ENCODE measurements around the gene ACTN1.

The ACTN1 gene

DNA sequence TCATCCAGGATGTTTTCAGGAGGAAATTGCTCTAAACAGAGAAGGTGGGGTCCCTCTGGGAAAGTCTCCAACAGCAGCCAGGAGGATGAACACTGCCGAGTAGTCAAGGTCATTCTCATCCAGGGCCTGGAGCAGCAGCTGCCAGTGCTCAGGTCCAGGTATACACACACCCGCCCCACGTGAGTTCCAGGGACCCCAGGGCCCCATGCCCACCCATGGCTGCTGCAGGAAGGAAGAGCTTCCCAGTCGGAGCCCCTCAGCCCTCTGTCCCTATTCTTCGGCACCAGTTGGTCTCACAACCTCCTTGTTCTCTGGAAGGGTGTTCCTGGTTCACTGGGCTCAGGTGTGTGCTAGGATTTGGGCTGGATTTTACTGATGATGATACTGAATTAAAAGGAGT lies 72.7 kb downstream of the ACTN1 start:
- DNase-seq = no peak

DNA sequence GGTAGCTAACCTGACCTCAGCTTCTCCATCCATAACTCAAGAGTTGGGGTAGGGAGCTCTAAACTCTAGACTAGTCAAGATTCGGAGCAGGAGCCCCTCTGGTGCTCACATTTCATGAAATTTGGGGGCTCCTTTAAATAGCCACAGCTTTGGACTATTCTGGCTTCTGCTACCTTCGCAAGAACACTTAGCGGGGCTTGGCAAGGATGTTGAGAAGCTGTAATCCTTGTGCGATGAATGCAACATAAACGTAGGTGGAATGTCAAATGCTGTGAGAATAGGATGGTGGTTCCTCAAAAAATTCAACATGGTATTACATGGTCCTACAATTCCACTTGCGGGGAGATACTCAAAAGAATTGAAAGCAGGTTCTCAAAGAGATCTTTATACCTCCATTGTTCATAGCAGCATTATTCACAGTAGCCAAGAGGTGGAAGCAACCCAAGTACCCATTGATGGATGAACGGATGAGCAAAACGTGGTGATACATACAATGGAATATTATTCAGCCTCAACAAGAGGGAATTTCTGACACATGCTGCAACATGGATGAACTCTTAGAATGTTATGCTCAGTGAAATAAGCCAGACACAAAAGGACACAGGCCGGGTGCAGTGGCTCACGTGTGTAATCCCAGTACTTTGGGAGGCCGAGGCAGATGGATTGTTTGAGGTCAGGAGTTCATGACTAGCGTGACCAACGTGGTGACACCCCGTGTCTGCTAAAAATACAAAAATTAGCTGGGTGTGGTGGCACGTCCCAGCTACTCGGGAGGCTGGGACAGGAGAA lies 73.8 kb downstream of the ACTN1 start:
- no peak for DNase-seq

DNA sequence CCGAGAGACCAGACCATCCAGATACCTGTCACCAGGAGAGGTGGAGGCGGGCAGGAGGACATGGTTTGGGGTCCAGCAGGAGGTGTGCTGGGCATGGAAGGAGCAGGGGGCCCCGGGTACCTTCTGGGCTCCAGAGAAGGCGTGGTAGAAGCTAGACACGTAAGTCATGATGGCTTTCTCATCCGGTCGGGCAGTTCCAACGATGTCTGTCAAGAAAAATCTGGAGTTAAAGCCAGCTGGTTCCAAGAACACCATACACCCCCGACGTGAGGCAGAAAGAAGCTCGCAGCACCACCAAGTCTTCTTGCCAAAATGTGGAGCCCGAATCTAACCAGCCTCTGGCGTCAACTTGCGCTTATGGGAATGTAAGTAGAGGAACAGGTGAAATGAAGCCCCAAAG lies 76.7 kb downstream of the ACTN1 start:
- no peak for DNase-seq

DNA sequence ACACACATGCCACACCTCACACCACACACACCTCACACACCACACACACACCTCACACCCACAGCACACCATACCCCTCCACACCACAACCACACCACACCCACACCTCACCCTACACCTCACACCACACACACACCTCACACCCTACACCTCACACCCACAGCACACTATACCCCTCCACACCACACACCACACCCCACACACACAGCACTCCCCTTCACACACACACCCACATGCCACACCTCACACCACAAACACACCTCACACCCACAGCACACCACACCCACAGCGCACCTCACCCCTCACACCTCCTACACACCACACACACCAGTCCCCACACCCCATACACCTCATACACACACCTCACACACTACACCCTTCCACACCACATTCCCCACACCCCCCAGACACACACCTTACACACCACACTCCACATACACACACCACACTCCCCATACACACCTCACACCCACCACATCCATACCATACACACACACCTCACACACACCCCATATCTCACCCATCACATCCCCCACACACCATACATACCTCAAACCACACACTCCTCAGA lies 80.0 kb downstream of the ACTN1 start:
- DNase-seq = no peak

DNA sequence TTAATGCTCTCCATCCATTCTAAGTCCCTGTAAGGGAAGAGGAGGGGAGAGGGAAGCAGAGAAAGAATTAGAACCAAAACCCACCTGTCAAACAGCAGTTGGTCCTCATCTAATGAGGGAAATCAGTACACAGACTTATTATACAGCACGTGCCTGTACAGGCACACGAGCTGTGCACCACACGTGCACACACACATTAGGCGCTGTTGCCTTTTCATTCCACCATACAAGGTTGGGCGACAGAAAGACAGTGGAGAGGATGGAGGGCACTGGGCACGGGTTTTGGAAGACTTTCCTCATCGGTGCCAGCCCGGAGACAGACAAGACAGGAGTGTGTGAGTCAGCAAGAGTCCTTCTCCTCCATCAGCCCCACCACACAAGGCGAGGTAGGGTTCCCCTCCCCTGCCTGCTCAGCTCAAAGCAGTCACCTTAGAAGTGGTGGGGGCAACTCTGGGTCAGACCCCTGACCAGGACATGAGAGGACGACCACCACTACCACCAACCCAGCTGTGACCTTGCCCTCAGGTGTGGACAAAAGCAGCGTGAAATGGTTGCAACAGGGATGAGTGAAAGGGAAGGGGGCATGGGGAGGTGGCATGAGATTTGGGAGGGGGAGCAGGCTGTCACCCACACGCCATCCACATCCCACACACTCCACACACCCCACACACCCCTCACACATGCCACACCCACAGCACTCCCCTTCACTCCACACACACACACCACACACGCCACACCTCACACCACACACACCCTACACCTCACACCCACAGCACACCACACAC lies 80.7 kb downstream of the ACTN1 start:
- DNase-seq = no peak

DNA sequence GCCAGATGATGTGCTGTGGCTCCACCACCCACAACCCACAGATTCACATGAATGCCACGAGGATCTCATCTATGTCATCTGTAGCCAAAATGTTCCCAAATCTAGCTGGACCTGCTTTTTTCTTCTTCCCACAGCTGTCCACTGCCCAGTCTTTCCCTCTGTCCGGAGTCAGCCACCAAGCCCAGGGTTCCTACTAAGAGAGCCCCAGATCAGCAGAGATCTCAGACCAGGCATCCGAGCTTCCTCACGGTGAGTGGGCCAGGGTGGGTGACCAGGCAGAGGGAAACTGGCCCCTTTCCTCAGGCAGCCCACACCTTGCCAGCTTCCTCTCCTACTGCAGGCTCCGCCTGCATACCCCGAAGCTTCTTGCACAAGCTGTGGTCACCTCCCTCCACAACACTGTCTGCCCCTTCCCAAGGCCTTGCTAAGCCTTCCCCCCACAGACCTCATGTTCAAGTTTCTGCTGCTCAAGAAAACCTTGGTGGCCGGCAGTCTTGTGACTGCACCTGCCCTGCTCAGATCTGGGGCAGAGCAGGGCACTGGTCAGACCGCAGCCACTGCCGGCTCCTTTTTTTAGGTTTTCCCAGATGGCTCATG lies 81.4 kb downstream of the ACTN1 start:
- no peak for DNase-seq

DNA sequence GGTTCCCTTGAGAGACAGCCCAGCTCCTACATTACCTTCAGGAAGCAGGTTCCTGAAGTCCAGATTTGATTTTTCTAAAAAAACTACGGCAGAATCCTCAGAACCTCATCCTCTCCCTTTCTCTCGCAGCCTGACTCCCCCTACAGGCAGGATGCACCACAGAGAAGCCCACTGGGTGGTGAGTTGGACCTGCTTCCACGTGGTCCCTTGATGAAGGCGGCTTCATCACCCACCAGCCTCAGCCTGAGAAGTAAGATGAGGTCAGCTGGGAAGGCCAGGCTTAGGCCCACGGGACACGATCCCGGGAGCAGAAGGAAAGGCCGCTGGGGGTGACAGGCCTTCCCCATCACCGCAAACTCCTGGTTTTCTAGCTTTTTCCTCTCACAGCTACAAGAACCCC lies 83.0 kb downstream of the ACTN1 start:
- no peak for DNase-seq

DNA sequence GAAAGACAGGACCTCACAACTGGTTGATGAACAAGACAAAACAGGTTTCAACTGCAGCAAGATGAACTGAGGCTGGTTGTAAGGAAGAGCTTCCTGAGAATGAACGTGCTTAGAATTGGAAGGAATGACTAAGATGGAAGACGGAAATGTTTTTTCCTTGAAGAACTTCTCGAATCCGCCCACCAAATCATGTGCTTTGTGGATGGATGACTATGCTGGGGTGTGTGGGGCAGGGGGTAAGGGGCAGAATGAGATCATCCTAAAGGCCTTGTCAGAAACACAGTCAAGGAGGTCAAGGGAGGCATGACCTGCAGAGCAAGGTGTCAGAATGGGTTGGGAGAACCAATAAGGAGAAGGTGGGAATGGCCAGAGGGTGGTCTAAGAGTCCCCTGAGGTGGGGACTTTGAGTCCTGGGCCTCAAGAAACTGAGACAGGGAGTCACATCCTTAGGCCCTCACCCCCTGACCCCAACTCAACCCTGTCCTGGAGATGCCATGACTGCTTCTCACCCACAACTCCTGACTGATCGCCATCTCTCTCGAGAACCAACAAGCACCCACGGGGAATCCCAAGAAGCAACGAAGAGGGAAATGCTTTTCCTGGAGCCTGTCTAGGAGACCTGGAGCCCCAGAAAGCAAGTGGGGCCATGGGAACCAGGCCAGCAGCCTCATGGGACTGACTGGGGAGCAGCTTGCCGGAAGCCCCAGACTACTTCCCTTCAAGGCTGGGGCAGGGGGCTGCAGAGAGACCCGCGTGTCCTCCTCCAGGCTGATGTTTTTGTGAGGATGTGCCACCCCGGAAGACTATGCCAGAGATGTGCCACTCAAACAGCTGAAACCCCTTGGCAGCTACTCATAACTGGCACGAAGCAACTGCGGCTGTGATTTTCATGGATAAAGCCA lies 84.0 kb downstream of the ACTN1 start:
- no peak for DNase-seq

DNA sequence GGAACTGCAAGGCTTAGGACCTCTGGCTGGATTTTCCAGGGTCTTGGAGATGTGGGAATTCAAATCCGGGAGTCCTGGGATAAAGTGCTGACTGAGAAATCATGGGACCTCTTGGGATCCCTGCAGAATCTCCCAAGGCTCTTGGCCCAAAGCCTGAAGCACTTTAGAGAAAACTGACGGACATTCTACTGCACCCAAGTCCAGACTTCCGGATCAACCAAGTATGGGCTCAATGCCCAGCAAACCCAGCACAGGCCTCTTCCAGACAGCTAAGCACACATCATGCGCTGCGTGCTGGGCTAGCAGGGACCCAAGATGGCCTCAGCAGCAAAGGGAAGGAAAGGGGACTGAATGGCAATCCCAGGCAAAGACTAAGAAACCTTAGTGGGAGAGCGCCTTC lies 85.0 kb downstream of the ACTN1 start:
- no peak for DNase-seq

DNA sequence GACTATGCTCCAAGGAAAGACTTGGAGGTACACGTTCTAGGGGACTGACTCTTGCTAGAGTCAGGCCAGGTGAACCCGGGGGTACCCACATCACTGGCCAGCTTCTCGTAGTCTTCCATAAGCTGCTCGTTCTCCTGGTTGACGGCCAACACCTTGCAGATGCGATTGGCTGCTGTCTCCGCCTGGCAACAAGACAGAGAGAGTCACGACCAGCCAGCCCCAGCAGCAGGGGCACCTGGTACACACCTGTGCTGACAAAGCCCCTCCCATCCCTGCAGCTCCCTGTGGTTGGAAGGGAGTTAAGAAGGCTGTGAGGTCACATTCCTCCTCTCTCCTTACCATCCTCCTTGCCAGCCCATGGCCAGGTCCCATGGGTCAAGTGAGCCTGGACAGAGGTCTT lies 85.5 kb downstream of the ACTN1 start:
- DNase-seq = no peak

DNA sequence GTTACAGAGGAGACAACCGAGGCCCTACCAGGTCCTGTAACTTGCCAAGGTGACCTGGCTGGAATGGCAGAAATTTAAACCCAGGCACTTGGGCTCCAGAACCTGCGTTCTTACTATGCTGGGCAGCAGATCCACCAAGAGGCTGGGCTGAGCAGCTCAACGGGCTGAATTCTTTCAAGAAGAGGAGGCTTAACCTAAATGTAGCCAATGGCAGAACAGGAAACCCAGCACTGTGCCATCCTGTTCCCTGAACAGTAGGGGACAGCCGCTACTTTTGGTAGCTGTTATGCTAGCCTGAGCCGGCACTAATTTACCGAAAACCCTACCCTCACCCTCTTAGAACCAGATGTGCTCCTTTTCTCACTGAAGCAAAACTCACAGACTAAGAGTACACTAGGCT lies 86.1 kb downstream of the ACTN1 start:
- DNase-seq = no peak

DNA sequence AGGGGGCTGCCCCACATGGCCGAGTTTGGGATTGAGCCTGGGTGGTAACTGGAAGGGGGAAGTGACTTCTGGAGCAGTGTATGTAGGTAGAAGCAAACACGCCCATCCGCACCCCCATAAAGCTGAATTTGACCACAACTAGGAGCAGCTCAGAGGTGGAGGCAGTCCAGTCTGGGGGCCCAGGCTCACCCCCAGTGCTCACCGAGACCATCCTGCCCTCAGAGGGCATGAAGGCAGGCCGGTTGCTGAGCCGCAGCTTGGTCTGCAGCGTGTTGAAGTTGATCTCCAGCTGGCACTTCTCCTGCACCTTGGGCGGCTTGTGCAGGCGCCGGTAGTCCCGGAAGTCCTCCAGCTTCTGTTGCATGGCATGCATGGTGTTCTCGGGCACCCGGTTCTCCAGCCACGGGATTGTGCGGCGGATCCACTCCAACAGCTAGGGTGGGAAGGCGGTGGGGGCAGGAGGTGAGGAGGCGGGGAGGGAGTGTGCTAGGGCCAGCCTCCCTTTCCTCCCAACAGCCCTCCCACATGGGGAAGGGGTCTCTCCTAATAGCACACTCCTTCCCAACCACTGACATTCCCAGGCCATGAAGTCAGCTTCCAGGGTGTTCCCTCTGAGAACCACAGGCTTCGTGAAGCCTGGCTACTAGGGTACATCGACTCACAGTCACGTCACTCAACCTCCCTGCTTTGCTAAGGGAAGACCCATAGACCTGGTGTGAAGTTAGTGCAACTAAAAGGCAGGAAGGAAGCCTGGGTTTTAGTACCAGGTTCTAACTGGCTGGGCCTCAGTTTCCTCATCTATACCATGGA lies 87.0 kb downstream of the ACTN1 start:
- no peak for DNase-seq

DNA sequence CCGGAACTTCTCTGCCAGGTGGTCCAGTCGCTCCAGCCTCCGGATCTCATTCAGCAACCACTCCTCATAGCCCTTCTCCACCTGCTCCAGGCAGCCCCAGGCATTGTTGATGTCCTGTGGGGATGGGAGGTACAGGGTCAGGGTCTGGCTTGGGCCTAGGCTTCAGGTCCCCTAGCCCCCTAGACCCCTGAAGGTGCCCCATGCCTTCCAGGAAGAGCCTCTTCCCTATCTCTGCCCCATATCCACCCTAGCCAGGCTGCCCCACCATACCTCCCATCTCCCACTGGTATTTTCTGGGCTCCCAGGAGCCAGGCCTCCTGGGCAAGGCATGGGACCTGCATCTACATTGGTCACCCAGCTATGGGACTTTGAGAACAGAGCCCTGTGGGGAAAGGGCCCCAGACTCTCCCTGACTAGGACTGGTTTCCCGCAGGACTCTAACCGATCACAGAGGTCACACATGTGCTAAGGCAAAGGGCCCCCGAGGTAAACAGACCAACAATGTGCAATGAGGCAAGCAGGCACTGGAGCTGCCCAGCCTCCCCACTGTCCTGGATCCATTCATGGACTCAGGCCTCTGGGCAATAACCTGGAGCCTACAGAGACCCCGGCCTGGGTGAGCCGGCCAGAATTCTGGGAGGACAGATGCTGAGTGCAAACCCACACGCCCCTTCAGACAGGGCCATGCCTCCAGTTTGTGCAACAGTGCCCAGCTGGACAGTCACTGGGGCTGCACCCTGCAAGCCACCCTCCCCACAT lies 88.8 kb downstream of the ACTN1 start:
- DNase-seq = no peak

DNA sequence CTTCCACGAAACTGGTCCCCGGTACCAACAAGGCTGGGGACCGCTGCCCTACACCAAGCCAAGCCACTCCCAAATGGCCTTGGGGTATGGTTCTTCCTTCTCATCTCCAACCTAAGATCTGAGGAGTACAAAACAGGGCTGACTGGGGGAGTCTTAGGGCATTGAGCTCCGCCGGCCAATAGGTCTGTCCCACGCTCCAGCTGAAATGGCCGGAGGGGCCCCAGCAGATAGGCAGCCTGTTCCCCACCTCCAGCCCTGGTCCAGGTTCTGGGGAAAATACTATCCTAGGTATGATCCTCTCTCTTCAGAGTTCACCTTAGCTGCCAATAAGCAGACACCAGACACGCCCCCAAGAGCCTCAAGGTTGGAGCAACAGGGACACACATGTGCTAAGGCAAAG lies 90.2 kb downstream of the ACTN1 start:
- no peak for DNase-seq

DNA sequence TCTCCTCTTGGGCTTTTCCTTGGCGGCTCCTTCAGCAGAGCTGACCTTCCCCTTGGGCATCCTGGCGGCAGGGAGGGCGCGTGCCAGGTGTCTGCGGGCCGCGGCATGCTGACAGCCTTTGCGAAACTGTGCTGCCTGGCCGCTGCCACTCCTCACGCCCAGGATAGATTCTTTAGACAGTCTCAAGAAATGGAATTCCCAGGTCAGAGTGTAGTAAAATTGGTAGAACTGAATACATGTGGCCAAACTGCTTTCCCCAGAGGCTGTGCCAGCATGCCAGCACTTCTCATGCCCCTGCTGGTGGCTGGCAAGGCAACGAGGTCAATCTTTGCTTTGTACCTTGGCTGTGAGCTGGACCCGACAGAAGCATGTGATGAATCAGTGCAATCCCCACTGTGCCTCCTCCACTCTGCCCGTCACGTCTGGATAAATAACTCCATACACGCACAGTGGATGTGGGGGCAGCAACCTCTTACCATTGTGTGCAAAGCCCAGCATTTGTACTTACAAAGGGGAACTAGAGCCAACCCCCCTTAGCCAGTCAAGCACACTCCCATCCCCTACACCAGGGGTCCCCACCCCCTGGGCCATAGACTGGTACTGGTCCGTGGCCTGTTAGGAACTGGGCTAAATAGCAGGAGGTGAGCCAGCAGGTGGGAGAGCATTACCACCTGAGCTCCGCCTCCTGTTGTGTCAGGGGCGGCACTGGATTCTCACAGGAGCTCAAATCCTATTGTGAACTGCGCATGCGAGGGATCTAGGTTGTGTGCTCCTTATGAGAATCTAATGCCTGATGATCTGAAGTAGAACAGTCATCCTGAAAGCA lies 90.9 kb downstream of the ACTN1 start:
- DNase-seq = no peak

DNA sequence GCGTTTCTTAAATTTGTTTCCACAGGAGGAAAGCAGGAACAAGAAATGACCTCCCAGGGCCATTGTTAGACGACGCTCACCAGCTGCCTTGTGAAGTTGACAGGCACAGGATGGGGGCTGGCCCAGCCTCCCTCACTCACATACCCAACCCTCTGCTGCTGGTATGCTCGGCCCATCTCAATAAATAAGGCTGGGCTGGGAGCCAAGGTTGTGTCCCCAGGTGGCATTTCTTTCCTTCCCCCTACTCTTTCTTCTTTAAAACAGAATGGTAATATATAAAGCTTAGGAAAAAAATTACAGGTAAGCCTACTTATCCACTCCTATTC lies 93.0 kb downstream of the ACTN1 start:
- peak in 1 of 2 experiments; percentile 43 for DNase-seq

DNA sequence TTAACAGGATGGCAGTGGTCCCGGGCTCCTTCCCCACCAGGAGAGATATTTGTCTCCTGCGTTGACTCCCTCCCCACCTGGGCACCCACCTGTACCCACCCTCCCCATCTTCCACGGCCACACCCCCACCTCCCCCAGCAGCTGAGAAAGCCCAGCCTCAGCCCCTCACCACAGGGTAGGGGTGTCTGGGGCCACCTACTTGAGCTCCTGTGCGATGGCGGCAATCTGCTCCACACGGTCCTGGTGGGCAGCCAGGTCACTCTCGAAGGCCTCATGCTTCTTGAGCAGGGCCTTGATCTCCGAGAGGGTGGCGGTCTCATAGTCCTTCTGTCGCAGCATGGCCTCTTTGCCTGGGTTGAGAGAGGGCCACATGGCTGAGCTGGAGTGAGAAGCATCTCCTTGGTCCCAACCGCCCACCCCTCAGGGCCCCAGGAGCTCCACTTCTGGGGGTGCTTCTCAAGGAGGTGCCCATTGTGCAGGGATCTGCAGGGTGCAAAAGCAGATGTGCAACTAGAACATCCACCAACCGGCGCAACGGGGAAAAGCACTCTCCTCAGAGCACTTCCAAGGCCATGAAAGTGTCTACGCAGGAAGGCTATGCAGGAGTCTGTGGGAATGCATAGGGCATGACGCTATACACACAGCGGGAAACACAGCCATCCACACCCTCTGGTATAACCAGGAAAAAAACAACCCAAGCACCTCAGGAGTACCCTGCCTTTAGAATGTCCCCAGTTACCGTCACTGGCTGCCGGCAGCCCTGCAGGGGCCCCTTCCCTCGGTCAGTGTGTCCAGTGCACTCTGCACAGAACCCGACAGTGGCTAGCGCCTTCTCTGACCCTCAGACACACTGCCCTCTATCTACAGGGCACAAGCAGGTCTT lies 93.6 kb downstream of the ACTN1 start:
- DNase-seq = no peak

DNA sequence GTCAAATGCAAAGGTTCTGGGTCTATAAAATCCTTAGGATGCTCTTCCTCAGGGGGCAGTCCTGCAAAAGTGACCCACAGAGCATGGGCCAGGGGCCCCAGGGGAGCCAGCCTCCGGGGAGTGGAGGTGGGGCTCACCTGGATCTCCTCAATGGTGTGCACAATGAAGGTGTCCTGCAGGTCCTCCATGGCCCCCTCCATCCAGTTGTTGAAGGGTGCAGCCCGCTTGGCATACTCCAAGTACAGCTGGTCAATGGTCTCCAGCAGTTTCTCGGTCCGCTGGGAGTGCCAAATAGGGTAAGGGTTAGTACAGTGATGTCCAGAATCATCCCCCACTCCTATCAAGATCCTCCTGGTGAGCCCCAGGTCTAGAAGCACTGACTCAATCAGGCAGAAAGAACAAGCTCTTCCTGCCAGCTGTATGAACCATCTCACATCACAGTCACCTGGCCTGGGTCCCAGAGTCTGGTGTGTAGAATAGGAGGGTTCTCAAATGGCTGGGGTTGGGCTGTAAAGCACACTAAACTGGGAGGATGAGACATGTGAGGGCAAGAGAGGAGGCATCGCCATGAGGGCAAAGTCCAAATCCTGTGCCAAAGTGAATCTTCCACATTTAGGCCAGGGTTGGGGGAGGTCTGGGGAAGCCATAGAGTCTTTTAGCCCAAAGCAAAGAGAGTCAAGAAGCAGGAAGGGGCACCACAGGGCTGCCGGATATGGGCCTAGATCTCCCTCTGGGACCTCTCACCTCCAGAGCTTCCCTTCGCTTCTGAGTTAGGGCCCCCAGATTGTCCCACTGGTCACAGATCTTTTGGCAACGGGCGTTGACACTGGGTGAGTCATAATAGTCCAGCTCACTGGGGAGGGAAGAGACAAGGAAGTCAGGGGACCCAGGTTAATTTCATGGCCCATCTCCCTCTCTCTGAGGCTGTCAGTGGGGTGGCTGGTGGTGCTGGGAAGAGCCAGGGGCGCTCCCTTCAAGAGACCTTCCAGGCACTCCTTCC lies 94.8 kb downstream of the ACTN1 start:
- DNase-seq = peak; percentile 26 to 72

All from NCI-H2081 (cell line).